HG02943 (cell line): Measurements from ENCODE around the gene SEC14L6.
"Not testable (repeated sequence)": the region's sequence is repeated elsewhere in the genome, so short reads cannot be mapped to it uniquely, and the experiment has no call there.

Experiments
- ATAC-seq: cut with Tn5 transposase; IDR thresholded peaks from one replicate; pipeline ENCODE4 v1.9.1; 2021; ENCODE audit warnings: mild to moderate bottlenecking, low read depth, moderate library complexity; ENCODE audit not compliant: unreplicated experiment

The SEC14L6 gene

DNA sequence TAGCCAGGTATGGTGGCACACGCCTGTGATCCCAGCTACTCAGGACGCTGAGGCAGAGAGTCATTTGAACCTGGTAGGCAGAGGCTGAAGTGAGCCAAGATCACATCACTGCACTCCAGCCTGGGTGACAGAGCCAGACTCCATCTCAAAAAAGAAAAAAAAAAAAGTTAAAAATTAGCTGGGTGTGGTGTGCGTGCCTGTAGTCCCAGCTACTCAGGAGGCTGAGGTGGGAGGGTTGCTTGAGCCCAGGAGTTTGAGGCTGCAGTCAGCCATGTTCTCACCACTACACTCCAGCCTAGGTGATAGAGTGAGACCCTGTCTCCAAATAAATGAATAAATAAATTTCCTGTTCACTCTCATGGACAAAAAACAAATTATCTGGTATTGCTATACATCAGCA lies 5.0 kb downstream of the SEC14L6 start:
- ATAC-seq: not testable (repeated sequence)

DNA sequence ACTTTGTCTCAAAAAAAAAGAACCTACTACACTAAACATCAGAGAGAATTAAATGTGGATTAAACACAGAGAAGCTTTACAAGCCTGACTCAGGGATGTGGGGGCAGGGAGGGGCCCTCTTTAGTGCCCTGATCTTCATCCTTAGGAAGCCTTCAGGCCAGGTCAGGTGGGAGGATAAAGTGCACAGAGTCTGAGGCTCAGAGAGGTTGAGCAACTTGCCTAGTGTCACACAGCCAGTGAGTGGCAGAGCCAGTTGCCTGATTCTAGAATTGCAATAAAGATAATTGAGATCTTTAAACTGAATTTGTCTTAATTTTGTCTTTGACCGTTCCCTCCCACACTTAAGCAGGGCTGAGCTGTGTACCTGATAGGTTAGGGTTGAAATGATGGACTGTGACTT lies 7.2 kb downstream of the SEC14L6 start:
- ATAC-seq: no peak

DNA sequence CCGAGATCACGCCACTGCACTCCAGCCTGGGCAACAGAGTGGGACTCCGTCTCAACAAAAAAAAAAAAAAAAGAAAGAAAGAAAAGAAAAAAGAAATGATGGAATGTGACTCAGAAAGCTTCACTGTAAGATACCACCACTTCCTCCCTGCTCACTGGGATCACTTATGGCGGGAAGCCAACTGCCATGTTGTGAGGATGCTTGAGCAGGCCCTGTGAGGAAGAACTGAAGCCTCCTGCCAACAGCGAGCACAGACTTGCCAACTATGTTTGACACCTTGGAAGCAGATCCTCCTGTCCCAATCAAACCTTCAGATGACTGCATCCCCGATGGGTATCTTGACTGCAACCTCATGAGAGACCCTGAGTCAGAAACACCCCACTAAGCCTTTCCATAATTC lies 8.3 kb downstream of the SEC14L6 start:
- ATAC-seq: no peak

DNA sequence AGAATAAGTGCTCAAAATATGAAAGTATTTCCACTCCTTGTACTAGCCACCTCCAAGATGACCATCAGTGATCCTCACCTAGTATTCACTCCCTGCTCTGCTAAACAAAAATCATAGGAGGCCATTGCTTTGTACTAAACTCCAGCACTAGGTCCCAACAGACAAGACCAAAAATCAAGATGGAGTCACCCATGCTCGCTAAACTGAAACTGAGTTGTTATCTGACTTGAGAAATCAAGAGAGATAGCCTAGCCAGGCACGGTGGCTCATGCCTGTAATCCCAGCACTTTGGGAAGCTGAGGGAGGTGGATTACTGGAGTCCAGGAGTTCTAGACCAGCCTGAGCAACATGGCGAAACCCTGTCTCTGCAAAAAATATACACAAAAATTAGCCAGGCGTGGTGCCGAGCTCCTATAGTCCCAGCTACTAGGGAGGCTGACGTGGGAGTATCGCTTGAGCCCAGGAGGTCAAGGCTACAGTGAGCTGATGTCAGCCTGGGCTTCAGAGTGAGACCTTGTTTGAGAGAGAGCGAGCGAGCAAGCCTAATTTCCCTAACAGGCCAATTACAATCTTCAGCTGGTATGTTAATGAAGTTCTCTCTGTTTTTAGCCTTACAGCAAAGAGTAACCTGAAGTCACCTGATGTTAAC lies 9.3 kb downstream of the SEC14L6 start:
- ATAC-seq: no peak

DNA sequence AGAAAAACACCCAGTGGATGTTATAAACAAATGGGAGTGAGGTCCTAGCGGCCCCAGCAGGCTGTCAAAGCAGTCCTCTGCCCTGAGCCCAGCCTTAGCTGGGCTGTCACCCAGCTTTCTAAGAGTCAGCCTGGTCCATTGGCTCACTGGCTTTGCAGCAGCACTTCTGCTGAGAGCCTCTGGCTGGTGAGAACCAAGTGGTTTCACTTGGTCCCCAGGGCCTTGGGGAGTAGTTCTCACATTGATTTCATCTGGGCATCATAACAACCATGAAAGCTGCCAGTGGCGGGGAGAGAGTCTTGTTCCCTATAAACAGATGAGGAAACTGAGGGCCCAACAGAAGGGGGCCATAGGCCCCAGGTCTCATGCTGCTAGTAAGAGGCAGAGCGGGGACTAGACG lies 11.4 kb downstream of the SEC14L6 start:
- ATAC-seq: no peak

DNA sequence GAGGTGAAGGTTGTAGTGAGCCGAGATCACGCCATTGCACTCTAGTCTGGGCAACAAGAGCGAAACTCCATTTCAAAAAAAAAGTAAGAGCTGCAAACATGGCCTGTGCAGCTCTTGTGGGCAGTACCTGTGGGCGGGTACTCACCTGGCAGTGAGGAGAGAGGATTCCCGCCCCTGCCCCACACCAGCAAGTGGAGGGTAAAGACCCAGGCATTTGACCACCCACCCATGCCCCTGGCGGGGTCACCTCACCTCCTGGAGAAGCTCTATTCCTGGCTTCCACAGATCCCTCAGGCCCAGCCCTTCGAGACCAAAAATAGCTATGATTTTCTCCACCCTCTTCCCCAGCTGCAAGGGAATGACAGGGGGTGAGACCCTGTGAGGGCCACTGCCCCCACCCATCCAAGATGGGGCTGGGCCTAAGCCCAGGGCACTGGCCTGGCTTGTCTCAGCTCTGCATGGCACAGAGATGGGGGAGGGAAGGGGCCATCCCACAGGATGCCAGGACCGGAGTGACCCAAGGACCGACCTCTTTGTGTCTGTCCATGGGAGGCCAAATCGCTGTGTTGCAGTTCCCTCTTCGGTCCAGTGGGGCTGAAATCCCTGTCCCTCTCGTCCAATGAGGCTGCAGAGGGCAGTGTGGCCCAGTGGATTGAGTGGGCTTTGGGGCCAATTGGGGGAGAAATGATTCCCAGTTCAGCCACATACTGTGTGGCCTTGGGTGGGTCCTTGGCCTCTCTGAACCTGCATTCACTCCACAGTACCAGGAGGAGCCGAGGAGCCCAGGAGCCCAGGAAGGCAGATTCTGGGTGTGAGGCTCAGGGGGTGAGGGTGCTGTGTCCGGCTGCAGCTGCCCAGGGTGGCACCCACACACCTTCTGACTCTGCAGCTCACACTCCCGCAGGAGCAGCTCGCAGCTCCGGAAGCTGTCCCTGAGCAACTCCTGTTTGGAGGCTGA lies 14.6 kb downstream of the SEC14L6 start:
- ATAC-seq: no peak

DNA sequence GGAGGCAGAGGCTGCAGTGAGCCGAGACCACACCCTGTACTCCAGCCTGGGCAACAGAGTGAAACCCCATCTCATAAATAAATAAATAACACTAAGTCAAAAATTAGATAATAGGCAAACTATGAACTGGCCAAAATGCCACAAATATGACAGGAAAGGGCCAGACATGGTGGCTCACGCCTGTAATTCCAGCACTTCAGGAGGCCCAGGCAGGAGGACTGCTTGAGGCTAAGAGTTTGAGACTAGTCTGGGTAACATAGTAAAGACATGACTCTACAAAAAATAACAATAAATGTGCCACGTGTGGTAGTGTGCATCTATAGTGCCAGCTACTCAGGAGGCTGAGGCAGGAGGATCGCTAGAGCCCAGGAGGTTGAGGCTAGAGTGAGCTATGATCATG lies 19.9 kb downstream of the SEC14L6 start:
- no peak for ATAC-seq

DNA sequence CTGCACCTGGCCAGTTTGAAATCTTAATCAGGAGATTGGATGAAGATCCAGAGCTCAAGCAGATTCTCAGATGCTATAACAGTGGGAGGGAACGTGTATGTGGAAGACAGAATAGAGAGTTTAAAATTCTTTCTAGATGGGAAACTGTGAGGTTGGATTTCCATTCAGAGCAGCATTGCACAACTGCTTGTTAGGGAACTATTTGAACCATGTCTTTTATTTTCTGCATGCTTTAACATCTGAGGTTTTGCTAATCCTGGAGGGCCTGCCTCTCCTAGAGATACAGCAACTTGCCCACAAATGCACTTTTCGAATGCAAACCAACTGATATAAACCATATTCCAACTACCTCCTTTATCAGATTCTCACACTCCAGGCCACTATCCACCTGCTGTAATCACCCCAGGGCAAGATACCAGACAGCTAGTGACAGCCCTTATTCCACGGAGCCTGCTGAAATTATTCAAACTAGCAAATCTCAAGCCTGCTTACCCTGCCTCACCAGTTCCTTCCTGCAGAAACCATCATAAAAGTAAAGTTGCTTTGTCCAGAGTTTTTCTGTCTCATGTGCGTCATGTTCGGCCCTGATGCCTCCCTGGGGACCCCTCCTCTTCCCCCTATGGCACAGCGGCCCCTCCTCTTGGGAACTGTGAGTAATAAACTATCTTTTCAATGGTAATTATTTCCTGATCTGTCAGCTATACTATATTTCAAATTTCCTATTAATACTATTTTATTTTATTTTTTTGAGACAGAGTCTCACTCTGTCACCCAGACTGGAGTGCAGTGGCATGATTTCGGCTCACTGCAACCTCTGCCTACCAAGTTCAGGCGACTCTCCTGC lies 22.7 kb downstream of the SEC14L6 start:
- ATAC-seq: no peak

DNA sequence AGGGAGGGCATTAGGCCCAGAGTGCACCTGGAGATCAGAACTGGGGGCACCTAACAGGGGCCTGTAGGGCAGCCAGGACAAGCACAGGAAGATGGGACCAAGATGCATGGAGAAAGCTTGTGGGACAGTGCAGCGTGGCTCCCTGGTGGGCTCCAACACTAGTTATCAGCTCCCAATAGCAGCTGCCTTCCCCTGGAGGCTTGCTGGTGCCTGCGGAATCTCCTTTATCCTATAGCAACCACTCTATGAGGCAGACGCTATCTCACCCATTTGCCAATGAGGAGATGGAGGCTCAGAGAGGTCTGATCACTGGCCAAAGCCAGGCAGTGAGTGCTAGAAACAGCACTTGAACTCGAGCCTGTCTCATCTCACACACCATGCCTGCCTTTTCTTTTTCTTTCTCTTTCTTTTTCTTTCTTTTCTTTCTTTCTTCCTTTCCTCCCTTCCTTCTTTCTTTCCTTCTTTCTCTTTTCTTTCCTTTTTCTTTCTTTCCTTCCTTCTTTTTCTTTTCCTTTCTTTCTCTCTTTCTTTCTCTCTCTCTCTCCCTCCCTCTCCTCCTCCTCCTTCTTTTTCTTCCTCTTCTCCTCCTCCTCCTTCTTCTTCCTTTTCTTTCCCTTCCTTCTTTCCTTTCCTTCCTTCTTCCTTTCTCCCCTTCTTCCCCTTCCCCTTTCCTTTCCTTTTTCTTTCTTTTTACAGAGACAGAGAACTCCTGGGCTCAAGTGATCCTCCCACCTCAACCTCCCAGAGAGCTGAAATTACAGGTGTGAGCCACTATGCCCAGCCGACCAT lies 25.0 kb downstream of the SEC14L6 start:
- no peak for ATAC-seq

DNA sequence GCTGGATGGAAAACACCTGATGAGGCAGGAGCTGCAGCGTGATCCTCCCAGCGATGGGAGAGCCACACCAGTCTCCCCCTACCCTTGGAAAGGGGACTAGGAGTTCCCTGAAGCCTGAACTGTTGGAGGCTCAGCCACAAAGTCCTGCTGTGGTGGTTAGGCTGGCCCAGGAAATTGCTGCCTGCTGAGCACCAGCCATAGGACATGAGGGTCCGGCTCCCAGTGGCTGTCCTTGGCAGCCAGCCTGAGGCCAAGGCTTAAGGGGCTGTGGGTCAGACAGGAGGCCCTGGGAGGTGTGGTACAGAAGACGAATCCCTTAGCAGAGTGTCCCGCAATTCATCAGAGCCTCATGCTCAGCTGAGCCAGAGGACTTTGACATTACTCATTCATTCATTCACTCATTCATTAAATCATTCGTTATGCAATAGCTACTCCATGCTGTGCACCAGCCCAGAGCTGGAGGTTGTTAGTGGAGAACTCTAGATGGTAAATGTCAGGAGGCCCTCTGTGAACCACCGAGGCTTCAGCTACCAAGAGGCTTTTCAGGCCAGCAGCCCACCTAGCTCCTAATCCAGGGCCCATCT lies 26.6 kb downstream of the SEC14L6 start:
- no peak for ATAC-seq

DNA sequence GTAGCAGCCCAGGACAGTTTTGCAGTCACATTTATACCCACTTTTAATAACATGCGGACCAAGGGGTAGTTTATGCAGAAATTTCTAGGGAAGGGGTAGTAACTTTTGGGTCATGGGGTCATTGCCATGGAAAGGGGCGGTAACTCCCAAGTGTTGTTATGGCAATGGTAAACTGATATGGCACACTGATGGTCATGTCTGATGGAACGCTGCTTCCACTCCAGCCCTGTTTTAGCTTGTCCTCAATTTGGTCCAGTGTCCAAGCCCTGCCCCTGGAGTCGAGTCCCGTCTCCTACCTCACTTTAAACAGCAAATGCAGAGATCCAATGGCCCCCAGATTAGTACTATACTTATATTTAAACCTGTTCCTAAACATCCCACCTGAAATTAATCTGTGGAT lies 29.8 kb downstream of the SEC14L6 start:
- no peak for ATAC-seq

DNA sequence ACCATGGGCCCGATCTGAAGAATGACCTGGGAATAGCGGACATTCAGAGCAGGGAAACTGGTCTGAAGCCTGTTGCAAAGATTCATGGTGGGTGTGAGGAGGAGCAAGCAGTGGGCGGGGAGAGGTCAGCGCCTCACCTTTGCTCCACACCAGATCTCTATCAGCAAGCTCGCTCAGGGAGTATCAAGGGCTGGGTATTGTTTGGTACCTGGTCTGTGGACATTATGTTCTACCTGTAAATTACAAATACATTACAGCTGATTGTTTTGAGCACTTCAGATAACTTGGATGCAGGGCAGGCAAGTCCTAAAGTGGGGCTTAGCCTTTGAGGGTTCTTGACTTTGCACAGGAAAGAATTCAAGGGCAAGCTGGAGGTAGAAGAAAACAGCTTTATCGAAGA lies 30.3 kb downstream of the SEC14L6 start:
- ATAC-seq: no peak

DNA sequence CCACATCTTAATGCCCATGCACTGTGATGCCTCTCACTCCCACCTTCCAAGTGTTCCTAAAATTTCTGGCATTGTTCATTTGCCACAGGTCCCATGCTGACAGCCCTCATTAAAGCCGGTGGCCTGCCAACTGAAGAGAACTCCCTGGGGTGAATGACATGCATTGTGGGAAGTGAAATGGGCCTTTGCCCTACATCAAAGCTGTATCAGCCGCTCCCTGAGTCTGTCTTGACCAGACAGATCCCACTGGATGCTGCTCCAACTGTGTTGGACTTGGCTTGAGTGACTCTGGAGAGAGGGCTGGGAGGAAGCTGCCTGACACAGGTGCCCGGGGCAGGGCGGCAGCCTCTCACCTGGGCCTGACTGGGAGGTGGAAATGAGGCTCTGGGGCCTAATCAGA lies 32.3 kb downstream of the SEC14L6 start:
- no peak for ATAC-seq

DNA sequence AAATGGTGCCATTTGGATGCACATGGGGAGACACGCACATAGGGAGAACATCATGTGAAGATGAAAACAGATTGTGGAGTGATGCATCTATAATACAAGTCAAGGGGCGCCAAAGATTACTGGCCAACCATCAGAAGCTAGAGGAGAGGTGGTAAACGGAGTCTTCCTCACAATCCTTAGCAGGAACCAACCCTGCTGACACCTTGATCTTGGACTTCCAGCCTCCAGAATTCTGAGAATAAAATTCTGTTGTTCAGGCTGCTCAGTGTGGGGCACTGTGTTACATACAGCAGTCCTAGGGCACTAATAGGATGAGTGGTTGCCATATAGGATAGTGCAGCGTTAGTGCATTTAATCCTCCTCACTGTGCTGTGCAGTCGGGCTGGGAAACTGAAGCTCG lies 33.1 kb downstream of the SEC14L6 start:
- no peak for ATAC-seq

DNA sequence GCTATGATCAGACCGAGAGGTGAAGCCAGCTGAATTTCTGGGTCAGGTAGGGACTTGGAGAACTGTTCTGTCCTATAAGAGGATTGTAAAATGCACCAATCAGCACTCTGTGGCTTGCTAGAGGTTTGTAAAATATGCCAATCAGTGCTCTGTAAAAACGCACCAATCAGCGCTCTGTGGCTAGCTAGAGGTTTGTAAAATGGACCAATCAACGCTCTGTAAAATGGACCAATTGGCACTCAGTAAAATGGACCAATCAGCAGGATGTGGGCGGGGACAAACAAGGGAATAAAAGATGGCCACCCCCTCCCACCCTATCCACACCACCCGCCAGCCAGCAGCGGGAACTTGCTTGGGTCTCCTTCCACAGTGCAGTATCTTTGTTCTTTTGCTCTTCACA lies 34.6 kb downstream of the SEC14L6 start:
- ATAC-seq: no peak

DNA sequence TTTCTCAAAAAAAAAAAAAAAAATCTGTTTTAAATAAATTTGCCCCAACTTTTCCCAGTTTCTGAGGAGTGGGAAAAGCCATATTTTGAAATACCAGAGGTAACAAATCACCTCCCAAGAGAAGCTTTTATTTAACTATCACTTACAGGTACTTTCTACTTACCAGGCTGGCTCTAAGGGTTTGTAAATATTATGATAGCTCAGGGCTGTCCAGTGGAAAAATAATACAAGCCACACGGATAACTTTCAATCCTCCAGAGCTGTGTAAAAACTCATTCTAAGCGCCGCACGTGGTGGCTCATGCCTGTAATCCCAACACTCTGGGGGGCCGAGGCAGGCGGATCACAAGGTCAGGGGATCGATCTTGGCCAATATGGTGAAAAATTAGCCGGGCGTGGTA lies 35.4 kb downstream of the SEC14L6 start:
- no peak for ATAC-seq

DNA sequence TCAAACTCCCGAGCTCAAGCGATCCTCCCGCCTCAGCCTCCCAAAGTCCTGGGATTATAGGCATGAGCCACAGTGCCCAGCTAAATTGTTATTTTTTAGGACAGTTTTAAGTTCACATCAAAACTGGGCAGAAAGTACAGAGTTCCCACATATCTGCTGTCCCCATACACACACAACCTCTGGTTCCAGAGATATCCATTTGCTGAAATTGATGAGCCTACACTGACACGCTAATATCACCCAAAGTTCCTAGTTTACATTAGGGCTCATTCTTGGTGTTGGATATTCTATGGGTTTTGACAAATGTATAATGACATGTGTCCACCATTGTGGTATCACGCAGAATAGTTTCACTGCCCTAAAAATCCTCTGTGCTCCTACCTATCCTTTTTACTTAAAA lies 38.3 kb downstream of the SEC14L6 start:
- ATAC-seq: no peak

DNA sequence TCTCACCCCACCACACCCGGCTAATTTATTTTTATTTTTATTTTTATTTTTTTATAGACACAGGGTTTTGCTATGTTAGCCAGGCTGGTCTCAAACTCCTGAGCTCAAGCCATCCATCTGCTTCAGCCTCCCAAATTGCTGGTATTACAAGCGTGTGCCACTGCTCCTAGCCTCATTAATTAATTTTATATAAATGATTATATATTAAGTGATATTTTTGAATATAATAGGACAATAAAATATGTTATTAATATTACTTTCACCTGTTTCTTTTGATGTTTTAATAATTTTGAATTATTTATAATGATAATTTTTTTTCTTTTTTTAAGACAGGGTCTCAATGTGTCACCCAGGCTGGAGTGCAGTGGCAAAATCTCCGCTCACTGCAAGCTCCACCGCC lies 38.9 kb downstream of the SEC14L6 start:
- no peak for ATAC-seq

DNA sequence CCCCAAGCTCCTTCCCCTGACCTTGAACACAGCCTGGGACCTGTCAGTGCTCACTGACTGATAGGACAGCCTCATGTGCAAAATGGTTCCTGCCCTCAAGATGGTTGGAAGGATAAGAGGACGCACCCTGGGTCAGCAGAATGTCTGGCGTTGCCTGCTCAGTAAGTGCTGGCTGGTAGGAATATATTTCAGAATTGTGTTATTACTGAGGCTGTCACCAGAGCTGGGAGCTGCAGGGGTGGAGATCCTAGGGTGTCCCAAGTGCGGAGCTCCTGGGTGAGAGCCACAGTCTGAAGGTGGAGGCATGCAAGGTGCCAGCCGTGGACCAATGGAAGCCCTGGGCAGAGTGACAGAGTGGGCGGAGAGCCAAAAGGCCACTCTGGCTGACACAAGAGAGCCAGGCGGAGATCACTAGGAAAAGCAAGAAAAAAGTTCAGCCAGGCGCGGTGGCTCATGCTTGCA lies 40.0 kb downstream of the SEC14L6 start:
- ATAC-seq: no peak

DNA sequence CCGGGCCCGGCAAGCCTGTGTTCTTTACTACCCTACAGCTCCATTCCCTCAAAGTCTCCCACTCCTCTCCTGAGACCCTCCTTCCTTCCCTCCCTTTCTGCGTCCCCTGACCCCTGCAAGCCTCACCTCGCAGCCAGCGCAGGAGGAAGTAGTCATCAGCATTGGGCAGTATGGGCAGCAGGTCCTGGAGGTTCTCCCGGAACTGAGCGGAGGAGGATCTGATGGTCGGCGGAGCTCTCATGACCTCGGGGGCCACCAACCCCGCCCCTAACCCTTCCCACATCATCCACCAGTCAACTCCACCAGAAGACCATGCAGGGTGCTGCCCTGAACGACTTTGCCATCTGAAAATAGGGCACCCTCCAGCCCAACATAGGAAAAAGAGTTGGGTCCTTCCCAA lies 43.0 kb downstream of the SEC14L6 start:
- no peak for ATAC-seq
